Dermis blood vessel endothelial cell (primary cell): ENCODE data around the gene GLB1L2. TPM values are rescaled to one million over a fixed set of nuclear protein-coding genes. Genes with fewer than 3 reads are reported as not detected.

Experiments used
- DNase-seq: peaks from one replicate; pipeline ENCODE4 v3.0.0; 2010
- total RNA-seq: library from RNA; depleted of rRNA; stranded (reverse); fragments of >200 nt; gene quantifications from 2 replicates; pipeline ENCODE4 v1.2.3, GENCODE V29; 2014

Gene GLB1L2
- total RNA-seq, 1 donor from 2014 or later: 0.17 TPM

- no peak for DNase-seq
These were observed 76.1 kb downstream of the GLB1L2 start for GRCh38 chr11:134407923-134408322.

- no peak for DNase-seq
These were observed 78.0 kb downstream of the GLB1L2 start for GRCh38 chr11:134409552-134410429.

- DNase-seq: no peak
These were observed 79.0 kb downstream of the GLB1L2 start for GRCh38 chr11:134410766-134411165.

GRCh38 chr11:134412203-134413042 is 80.6 kb downstream of the GLB1L2 start, which contains the start of gene B3GAT1:
B3GAT1 (minus strand) TSS chr11:134412242; CDS start chr11:134387659, 24,583 bp downstream.
- DNase-seq: no peak

GRCh38 chr11:134413043-134413825 is 81.4 kb downstream of the GLB1L2 start:
- DNase-seq: no peak

- no peak for DNase-seq
These were observed 82.3 kb downstream of the GLB1L2 start for GRCh38 chr11:134413826-134414731.

GRCh38 chr11:134414766-134415765 is 83.3 kb downstream of the GLB1L2 start:
- no peak for DNase-seq

- DNase-seq: no peak
These were observed 84.9 kb downstream of the GLB1L2 start for GRCh38 chr11:134416726-134417125.

GRCh38 chr11:134417871-134418840 is 86.4 kb downstream of the GLB1L2 start:
- peak; percentile 31 for DNase-seq

GRCh38 chr11:134423106-134423505 is 91.3 kb downstream of the GLB1L2 start:
- DNase-seq: no peak

- DNase-seq: no peak
These were observed 93.6 kb downstream of the GLB1L2 start for GRCh38 chr11:134425413-134425812.

Other genes starting within 250 kb of the GLB1L2 start
- gene NCAPD3, start 108.0 kb upstream of the GLB1L2 start, total RNA-seq: 20.6 and 38.5 TPM in 2 replicates
- gene VPS26B, start 107.3 kb upstream of the GLB1L2 start, total RNA-seq: 40.7 and 42.0 TPM in 2 replicates
- gene THYN1, start 78.6 kb upstream of the GLB1L2 start, total RNA-seq: 58.7 and 76.3 TPM in 2 replicates
- gene ACAD8, start 78.4 kb upstream of the GLB1L2 start, total RNA-seq: 24.5 and 27.2 TPM in 2 replicates
- gene GLB1L3, start 55.6 kb upstream of the GLB1L2 start, total RNA-seq: not detected in 2 replicates
- gene B3GAT1, start 80.3 kb downstream of the GLB1L2 start, total RNA-seq: not detected in 2 replicates